ENCODE data around the gene DUSP16. TPM values are rescaled to one million over a fixed set of nuclear protein-coding genes. Genes with fewer than 3 reads are reported as not detected.

DUSP16 gene
- total RNA-seq, 5 donors from 2014 or later (not counting 1 experiment from before 2014, with no cell fraction given): 44.6 to 72.3 (median 61.0) TPM

- ATAC-seq (replicated peaks in 1 of 4): no peak
- Mint-ChIP-seq H3K4me3 (no peak overlapping the region), H3K27ac (peak overlapping the region in 1 of 2 donors; percentile 29), H3K36me3 (peaks cover 34% of the 10 kb centered on the region), H3K4me1 (peaks cover 32 to 58% (median 33%) of the 10 kb centered on the region in 3 donors), H3K27me3 (no peaks in the 10 kb centered on the region), H3K9me3 (no peaks in the 10 kb centered on the region)
- no peak overlapping the region for H3K27ac ChIP-seq (ENCODE audit: low read length)
- no peaks in the 10 kb centered on the region for H3K9me3 ChIP-seq
- peaks cover 0 to 6% of the 10 kb centered on the region in 2 experiments for H3K4me1 ChIP-seq (ENCODE audit: control insufficient read depth in 1 of 2, extremely low read depth in 1 of 2, insufficient read depth in 2 of 2, low read length in 2 of 2)
- no peaks in the 10 kb centered on the region for H3K27me3 ChIP-seq (replicated peaks in 1 of 2; ENCODE audit: control insufficient read depth in 2 of 2, extremely low read depth in 1 of 2, insufficient read depth in 2 of 2, low read length in 1 of 2)
- no peak overlapping the region for H3K4me3 ChIP-seq (ENCODE audit: control insufficient read depth in 1 of 2, extremely low read depth in 1 of 2, low read length in 1 of 2)
- ChIA-PET CTCF (interaction anchor here in 1 of 2 donors (0.7 kb wide), 1 partner anchor 138 kb away, joined by 3 read pairs; no protein-coding TSS in a partner anchor), POLR2A (no interaction called here)
- no peaks in the 10 kb centered on the region for H3K36me3 ChIP-seq (ENCODE audit: control insufficient read depth in 2 of 2, extremely low read depth in 1 of 2, insufficient read depth in 1 of 2, low read length in 1 of 2)
- no peak for DNase-seq
- WGBS (ENCODE audit: insufficient coverage): no CpG with 5 or more reads among the region's 2 CpGs
These were observed 54.1 kb downstream of the DUSP16 start for GRCh38 chr12:12508612-12509011.

- peaks cover 0 to 16% of the 10 kb centered on the region in 2 experiments for H3K4me1 ChIP-seq (ENCODE audit: control insufficient read depth in 1 of 2, extremely low read depth in 1 of 2, insufficient read depth in 2 of 2, low read length in 2 of 2)
- Mint-ChIP-seq H3K9me3 (no peaks in the 10 kb centered on the region), H3K36me3 (peaks cover 37% of the 10 kb centered on the region), H3K27ac (peak overlapping the region; percentile 62 to 84), H3K4me1 (peaks cover 38 to 70% (median 40%) of the 10 kb centered on the region in 3 donors), H3K27me3 (no peaks in the 10 kb centered on the region), H3K4me3 (no peak overlapping the region)
- WGBS (ENCODE audit: insufficient coverage): no CpG with 5 or more reads among the region's 1 CpG
- no peaks in the 10 kb centered on the region for H3K9me3 ChIP-seq
- H3K27ac ChIP-seq (ENCODE audit: low read length): no peak overlapping the region
- ATAC-seq (replicated peaks in 1 of 4): no peak
- no peaks in the 10 kb centered on the region for H3K36me3 ChIP-seq (ENCODE audit: control insufficient read depth in 2 of 2, extremely low read depth in 1 of 2, insufficient read depth in 1 of 2, low read length in 1 of 2)
- ChIA-PET POLR2A (interaction anchor here in 1 of 2 donors (0.5 to 0.9 kb wide), 2 partner anchors 26 to 315 kb away, joined by 3 to 4 read pairs; no protein-coding TSS in a partner anchor), CTCF (interaction anchor here (1.1 to 1.2 kb wide), 2 partner anchors 41 to 132 kb away, joined by 3 to 4 read pairs; no protein-coding TSS in a partner anchor)
- no peaks in the 10 kb centered on the region for H3K27me3 ChIP-seq (replicated peaks in 1 of 2; ENCODE audit: control insufficient read depth in 2 of 2, extremely low read depth in 1 of 2, insufficient read depth in 2 of 2, low read length in 1 of 2)
- H3K4me3 ChIP-seq (ENCODE audit: control insufficient read depth in 1 of 2, extremely low read depth in 1 of 2, low read length in 1 of 2): no peak overlapping the region
- no peak for DNase-seq
These were observed 55.5 kb downstream of the DUSP16 start for GRCh38 chr12:12507121-12507520.

- Mint-ChIP-seq H3K27ac (peak overlapping the region; percentile 62 to 84), H3K36me3 (peaks cover 37% of the 10 kb centered on the region), H3K4me1 (peaks cover 38 to 73% (median 43%) of the 10 kb centered on the region in 3 donors), H3K27me3 (no peaks in the 10 kb centered on the region), H3K9me3 (no peaks in the 10 kb centered on the region), H3K4me3 (peak overlapping the region; percentile 1 to 42 (median 30))
- ATAC-seq (replicated peaks in 1 of 4) (no peak), DNase-seq (no peak)
- ChIA-PET CTCF (interaction anchor here (1.1 to 1.2 kb wide), 2 partner anchors 42 to 131 kb away, joined by 3 to 4 read pairs; no protein-coding TSS in a partner anchor), POLR2A (interaction anchor here (0.5 to 0.9 kb wide), 4 partner anchors 25 to 1749 kb away, joined by 3 to 4 read pairs (median 3); no protein-coding TSS in a partner anchor)
- no peaks in the 10 kb centered on the region for H3K27me3 ChIP-seq (replicated peaks in 1 of 2; ENCODE audit: control insufficient read depth in 2 of 2, extremely low read depth in 1 of 2, insufficient read depth in 2 of 2, low read length in 1 of 2)
- no peak overlapping the region for H3K27ac ChIP-seq (ENCODE audit: low read length)
- no peak overlapping the region for H3K4me3 ChIP-seq (ENCODE audit: control insufficient read depth in 1 of 2, extremely low read depth in 1 of 2, low read length in 1 of 2)
- H3K4me1 ChIP-seq (ENCODE audit: control insufficient read depth in 1 of 2, extremely low read depth in 1 of 2, insufficient read depth in 2 of 2, low read length in 2 of 2): peaks cover 0 to 20% of the 10 kb centered on the region in 2 experiments
- no peaks in the 10 kb centered on the region for H3K36me3 ChIP-seq (ENCODE audit: control insufficient read depth in 2 of 2, extremely low read depth in 1 of 2, insufficient read depth in 1 of 2, low read length in 1 of 2)
- H3K9me3 ChIP-seq: no peaks in the 10 kb centered on the region
- 100% methylated on average over 3 of the region's 3 CpGs for WGBS (ENCODE audit: insufficient coverage)
These were observed 56.2 kb downstream of the DUSP16 start for GRCh38 chr12:12506496-12506890.

DNA sequence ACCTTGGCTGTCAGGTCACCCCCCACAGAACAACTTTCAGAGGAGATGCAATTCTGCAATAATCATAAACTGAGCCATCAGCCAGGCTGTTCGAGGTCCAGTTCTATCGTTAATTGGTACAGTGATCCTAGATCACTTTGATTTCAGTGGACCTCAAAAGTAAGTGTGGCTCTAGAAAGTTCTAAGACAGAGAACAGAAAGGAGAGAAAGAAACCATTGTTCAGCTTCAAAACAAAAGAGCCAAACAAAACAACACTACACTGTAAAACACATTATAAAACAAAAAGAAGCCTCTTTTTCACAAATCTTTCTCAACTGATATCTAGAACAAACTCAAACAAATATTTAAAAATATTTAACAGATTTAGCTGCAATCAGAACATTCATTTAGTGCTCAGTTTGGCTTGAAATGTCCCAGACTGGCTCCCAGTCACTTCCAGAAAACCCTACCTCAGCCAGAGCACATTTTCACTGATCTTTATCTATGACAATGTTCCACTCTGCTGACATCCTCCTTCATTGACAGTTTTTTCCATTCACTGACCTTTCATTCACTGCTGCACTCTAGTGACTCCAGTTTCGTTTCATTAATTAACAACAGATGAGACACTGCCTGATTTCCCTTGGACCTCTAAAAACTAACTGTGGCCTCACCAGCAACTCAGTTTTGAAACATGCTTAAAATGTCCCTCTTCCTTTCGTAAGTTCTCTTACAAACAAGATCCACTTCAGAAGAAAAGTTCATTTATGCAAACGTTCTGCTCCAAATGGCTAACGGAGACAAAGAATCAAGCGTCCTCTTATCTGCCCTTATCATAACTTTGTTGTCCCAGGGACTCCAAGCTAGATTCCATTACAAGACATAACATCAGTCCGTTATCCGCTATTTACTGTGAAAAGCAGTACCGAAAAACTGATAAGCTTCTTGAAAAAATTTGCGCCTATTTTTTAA lies 56.8 kb downstream of the DUSP16 start:
- DNase-seq: no peak

DNA sequence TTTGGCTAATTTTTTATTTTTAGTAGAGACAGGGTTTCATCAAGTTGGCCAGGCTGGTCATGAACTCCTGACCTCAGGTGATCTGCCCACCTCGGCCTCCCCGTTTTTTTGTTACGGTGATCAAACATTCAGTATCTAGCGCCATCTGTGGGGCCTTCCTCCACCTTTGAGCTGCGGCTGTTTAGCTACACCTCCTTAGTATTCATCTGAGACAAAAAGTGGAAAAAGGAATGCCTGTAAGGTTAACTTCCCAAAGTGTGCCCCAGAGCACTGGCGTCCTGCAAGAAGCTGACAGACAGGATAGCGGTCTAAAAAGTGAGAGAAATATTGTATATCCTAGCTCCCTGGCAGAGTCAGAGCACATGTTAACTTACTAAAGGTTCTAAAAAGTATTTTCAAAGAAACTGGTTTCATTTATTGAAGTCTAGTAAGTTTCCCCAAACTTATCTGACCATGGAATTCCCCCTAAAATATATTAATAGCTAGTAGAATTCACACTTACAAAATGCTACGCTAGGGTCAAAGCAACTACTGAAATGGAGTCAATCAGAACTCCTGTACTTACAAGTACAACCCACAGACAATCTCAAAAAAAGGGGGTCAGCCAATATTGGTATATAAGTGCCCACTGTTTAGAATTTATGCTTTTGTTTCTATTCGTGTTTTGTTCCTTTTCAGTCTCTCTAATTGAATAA lies 59.1 kb downstream of the DUSP16 start:
- Histone ChIP-seq H3K36me3 (ENCODE audit: control insufficient read depth in 2 of 2, extremely low read depth in 1 of 2, insufficient read depth in 1 of 2, low read length in 1 of 2) (peaks cover 0 to 10% of the 10 kb centered on the region in 2 donors), H3K9me3 (no peaks in the 10 kb centered on the region), H3K4me1 (ENCODE audit: control insufficient read depth in 1 of 2, extremely low read depth in 1 of 2, insufficient read depth in 2 of 2, low read length in 2 of 2) (peaks cover 0 to 22% of the 10 kb centered on the region in 2 experiments), H3K27ac (ENCODE audit: low read length) (peak overlapping the region; percentile 67), H3K4me3 (ENCODE audit: control insufficient read depth in 1 of 2, extremely low read depth in 1 of 2, low read length in 1 of 2) (no peak overlapping the region), H3K27me3 (replicated peaks in 1 of 2; ENCODE audit: control insufficient read depth in 2 of 2, extremely low read depth in 1 of 2, insufficient read depth in 2 of 2, low read length in 1 of 2) (no peaks in the 10 kb centered on the region)
- CTCF ChIA-PET: interaction anchor here (0.6 to 2.3 kb wide), 19 partner anchors 9 to 233 kb away, joined by 3 to 23 read pairs (median 5); partner anchors contain the start of gene DUSP16 (in 1 of the 2)
- peak in 17 of 35 experiments; percentile 4 to 64 (median 21) for DNase-seq
- no peaks in the 10 kb centered on the region for H3K9me3 Mint-ChIP-seq
- H3K4me3 Mint-ChIP-seq: peak overlapping the region in 2 of 3 donors; percentile 17 to 18
- H3K4me1 Mint-ChIP-seq: peaks cover 37 to 80% (median 65%) of the 10 kb centered on the region in 3 donors
- POLR2A ChIA-PET: interaction anchor here (0.5 to 1.5 kb wide), 14 partner anchors 20 to 212 kb away, joined by 3 to 7 read pairs (median 4); partner anchors contain the start of gene BORCS5 (in 1 of the 2)
- peak in 1 of 4 experiments; percentile 18 for ATAC-seq (replicated peaks in 1 of 4)
- H3K36me3 Mint-ChIP-seq: peaks cover 49% of the 10 kb centered on the region
- H3K27ac Mint-ChIP-seq: peak overlapping the region; percentile 75 to 94
- no peaks in the 10 kb centered on the region for H3K27me3 Mint-ChIP-seq
- WGBS (ENCODE audit: insufficient coverage): 56% methylated on average over 3 of the region's 9 CpGs

More for the DNA sequence above, 56.8 kb downstream of the DUSP16 start:
- Histone ChIP-seq H3K27ac (ENCODE audit: low read length) (no peak overlapping the region), H3K4me3 (ENCODE audit: control insufficient read depth in 1 of 2, extremely low read depth in 1 of 2, low read length in 1 of 2) (no peak overlapping the region), H3K27me3 (replicated peaks in 1 of 2; ENCODE audit: control insufficient read depth in 2 of 2, extremely low read depth in 1 of 2, insufficient read depth in 2 of 2, low read length in 1 of 2) (no peaks in the 10 kb centered on the region), H3K36me3 (ENCODE audit: control insufficient read depth in 2 of 2, extremely low read depth in 1 of 2, insufficient read depth in 1 of 2, low read length in 1 of 2) (peaks cover 0 to under 1% of the 10 kb centered on the region in 2 donors), H3K4me1 (ENCODE audit: control insufficient read depth in 1 of 2, extremely low read depth in 1 of 2, insufficient read depth in 2 of 2, low read length in 2 of 2) (peaks cover 0 to 22% of the 10 kb centered on the region in 2 experiments), H3K9me3 (no peaks in the 10 kb centered on the region)
- Mint-ChIP-seq H3K4me1 (peaks cover 38 to 79% (median 48%) of the 10 kb centered on the region in 3 donors), H3K36me3 (peaks cover 43% of the 10 kb centered on the region), H3K4me3 (peak overlapping the region; percentile 30 to 52 (median 42)), H3K27me3 (no peaks in the 10 kb centered on the region), H3K27ac (peak overlapping the region; percentile 70 to 84), H3K9me3 (no peaks in the 10 kb centered on the region)
- CTCF ChIA-PET: interaction anchor here (1.1 to 2.1 kb wide), 3 partner anchors 40 to 130 kb away, joined by 3 to 7 read pairs (median 4); no protein-coding TSS in a partner anchor
- WGBS (ENCODE audit: insufficient coverage): 54% methylated on average over 8 of the region's 11 CpGs
- POLR2A ChIA-PET: interaction anchor here (0.6 to 0.9 kb wide), 4 partner anchors 25 to 1748 kb away, joined by 3 read pairs; no protein-coding TSS in a partner anchor
- ATAC-seq (replicated peaks in 1 of 4): peak in 1 of 4 experiments; percentile 43
